HG03175 (cell line): ENCODE results near the gene LRIT2.
"Not testable (repeated sequence)": the region's sequence is repeated elsewhere in the genome, so short reads cannot be mapped to it uniquely, and the experiment has no call there.

ENCODE experiments used
- ATAC-seq: cut with Tn5 transposase; IDR thresholded peaks from one replicate; pipeline ENCODE4 v1.9.1; 2021; ENCODE audit warnings: mild to moderate bottlenecking, moderate library complexity; ENCODE audit not compliant: unreplicated experiment

Gene LRIT2

DNA sequence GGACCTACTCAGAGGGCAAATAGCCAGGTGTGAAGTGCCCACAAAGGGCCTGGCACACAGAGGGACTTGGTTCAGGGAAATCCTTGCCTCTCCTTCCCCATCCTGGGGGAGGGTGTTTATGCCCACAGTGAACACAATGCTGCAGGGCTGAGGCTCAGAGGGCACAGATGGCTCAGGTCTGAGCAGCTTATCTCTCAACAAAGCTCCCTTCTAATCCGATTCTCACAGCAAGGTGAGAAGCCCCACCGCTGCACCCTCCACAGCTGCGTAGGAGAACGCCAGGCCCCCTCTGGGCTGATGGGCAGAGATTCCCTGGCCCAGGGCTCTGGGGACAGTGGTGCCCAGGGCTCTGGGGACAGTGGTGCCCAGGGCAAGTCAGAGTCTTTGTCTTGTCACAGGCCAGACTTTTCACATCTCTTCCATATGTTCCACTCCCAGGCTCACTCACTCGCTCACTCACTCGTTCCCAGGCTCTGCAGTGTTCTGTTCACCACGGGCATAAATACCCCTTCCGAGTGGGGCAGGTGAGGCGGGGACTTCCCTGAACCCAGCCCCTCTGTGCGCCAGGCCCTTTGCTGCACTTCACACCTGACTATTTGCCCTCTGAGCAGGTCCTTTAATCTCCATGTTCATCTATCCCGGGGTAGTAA is 39.7 kb downstream of the LRIT2 start:
- ATAC-seq, result no peak

DNA sequence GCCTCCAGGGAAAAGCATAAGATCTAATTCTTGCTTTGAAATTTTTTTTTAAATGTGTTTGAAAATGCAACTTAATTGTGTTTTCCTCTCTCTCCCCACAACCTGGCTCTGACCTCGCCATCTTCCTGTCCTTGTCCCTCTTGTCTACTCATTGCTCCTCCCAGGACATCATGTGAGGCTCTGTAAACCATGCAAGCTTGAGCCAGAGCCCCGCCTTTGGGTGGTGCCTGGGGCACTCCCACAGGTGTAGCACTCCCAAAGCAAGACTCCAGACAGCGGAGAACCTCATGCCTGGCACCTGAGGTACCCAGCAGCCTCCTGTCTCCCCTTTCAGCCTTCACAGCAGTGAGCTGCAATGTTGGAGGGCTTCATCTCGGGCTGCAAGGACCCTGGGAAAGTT is 40.8 kb downstream of the LRIT2 start:
- ATAC-seq, result no peak

DNA sequence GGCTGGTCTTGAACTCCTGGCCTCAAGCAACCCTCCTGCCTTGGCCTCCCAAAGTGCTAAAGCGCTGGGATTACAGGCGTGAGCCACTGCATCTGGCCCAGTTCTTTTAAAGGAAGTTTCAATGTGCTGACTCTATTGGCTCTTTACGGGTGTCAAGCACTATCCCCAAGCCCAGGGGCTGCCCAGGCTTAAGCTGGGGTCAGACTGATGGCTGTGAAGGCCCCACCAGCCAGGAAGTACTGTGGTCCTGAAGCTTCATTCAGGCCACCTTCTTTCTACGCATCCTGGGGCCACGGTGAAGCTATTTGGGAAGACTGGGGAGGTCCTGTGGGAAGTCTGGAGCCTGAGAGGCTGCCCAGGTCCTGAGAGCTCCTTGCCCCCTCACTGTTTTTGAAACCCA is 43.7 kb downstream of the LRIT2 start:
- no peak for ATAC-seq

DNA sequence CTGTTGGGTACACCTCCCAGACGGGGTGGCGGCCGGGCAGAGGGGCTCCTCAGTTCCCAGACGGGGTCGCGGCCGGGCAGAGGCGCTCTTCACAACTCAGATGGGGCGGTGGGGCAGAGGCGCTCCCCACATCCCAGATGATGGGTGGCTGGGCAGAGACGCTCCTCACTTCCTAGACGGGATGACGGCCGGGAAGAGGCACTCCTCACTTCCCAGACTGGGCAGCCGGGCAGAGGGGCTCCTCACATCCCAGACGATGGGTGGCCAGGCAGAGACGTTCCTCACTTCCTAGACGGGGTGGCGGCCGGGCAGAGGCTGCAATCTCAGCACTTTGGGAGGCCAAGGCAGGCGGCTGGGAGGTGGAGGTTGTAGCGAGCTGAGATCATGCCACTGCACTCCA is 45.0 kb downstream of the LRIT2 start:
- not testable (repeated sequence) for ATAC-seq

DNA sequence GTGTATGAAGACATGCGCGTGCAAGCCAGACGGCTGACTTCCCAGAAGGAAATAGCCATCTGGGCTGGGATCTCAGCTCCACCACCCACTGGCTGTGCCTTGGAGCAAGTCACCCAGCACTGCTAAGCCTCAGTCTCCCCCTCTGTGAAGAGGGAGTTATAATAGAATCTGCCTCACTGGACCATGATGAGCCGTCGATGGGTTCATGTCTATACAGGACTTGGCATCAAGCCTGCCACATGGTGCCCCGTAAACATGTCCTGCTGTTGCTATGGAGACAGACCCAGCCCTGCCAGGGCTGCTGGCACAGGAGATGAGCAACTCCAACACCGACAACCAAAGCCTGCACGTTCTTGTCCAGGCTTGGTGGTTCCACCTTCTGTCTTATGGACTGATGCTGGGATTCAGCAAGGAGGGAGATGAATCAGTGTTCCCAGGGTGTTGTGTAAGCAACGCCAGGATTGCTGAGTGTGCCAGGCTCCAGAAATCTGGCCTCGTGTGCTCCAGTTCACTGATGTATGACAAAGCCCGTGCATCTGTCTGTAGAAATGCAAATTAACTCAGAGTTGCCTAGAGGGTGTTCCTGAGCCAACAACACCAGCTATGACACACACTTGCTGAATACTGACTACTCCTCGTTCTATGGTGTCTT is 46.2 kb downstream of the LRIT2 start:
- peak; percentile 90 for ATAC-seq

DNA sequence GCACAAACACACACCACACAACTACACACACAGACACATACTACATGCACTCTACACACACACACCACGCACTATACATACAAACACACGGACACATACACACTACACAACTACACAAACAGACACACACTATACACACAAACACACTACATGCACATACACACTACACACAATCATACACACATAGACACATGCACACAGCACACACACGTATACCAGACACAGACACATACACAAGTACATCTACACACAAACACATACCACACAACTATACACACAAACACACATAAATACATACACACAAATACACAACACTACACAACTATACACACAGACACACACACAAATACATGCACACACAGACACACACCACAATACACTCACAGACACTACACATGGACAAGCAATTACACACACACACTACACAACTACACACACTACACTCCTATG is 47.2 kb downstream of the LRIT2 start:
- no peak for ATAC-seq

DNA sequence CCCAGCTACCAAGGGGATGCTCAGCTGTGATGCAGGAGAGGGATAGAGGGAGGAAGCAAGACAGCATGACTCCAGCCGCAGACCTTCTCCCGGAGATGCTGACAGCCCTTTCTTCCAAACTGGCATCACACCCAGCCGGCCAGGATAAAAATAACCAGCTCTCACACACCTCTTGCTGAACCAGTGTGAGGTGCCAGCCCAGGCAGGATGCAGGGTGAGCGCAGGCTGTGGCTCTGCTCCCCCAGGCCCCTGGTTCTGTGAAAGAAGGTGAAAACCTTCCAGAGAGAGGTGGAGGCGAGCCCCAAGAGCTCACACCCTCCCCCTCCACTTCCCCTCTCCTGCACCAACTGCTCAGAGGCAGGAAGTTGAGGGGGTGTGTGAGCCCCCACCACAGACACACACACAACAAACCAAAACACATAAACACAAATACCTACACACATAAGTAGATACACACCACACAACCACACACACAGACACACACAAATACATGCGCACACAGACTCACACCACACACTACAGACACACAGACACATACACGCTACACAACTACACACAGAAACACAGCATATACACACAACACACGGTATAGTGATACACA is 47.7 kb downstream of the LRIT2 start:
- peak; percentile 49 for ATAC-seq

DNA sequence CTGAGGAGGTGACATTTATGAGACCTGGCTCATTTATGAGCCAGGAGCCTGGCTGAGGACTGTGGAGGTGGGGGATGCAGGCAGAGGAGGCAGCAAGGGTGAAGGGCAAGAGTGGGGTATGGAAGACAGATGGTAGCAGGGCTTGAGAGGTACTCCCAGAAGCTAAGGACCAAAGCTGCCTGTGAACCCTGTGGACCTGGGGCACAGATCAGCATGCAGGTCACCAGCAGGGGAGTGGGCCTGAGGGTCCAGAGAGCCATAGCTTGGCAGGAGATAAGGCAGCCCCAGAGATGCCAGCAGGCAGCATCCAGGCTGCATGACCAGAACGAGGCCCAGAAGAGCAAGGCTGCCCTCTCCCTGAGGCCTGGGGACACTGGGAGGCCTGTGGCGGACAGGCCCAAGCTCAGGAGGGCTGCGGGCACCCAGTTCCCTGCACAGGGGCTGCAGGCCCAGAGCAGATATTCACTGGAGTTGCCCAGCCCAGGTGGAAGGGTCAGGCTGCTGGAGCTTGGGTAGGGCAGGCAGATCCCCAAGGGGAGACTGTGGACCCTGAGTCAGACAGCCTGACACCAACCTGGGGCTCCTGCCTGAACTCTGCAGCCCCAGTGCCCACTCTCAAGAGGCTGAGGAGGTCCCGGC is 48.4 kb downstream of the LRIT2 start:
- no peak for ATAC-seq

DNA sequence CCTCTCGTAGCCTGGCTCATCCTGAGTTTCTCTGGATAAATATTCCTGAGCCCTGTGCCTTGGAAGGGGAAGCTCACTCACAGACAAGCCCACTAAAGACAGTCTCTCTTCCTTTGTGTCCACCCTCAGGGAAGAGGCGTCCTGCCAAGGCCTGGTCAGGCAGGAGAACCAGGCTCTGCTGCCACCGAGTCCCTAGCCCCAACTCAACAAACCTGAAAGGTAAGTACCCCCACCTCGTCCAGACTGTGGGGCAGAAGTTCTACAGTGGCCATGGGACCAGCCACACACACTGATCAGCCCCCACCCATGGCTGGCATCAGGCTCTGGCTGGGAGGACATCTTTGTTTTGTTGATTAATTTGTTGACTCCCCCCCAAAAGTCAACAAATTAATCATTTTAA is 49.0 kb downstream of the LRIT2 start:
- ATAC-seq, result no peak

DNA sequence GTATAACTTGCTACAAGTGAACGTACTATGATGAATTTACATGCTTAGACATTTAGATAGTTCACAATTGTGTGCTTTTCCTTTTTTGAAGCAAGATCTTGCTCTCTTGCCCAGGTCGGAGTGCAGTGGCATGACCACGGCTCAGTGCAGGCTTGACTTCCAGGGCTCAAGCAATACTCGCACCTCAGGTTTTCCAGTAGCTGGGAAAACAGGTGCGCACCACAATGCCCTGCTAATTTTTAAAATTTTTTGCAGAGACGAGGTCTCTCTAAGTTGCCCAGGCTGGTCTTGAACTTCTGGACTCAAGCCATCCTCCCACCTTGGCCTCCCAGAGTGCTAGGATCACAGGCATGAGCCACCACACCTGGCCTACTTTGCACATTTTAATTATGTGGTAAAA is 49.9 kb downstream of the LRIT2 start:
- no peak for ATAC-seq

DNA sequence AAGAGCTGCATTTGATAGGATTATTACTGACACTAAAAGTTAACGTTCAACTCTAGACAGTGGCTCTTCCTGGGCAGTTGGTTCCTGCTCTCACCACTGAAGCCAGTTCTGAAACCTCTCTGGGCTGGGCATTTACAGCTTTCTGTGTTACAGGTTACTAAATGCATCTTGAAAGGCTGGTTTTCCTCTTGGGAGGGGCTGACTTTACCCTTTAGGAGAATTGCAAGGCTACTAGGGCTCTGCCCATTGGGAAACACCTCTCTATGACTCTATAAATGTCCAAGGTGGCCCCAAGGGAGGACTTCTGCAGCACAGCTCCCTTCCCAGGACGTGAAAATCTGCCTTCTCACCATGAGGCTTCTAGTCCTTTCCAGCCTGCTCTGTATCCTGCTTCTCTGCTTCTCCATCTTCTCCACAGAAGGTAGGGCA is 51.8 kb downstream of the LRIT2 start, which contains the start of gene GPR15LG:
TSS of gene GPR15LG (plus strand) at position 301 of the 429 bp plus-strand sequence. CDS start at position 352, 51 bp downstream.
- ATAC-seq, result peak; percentile 25

DNA sequence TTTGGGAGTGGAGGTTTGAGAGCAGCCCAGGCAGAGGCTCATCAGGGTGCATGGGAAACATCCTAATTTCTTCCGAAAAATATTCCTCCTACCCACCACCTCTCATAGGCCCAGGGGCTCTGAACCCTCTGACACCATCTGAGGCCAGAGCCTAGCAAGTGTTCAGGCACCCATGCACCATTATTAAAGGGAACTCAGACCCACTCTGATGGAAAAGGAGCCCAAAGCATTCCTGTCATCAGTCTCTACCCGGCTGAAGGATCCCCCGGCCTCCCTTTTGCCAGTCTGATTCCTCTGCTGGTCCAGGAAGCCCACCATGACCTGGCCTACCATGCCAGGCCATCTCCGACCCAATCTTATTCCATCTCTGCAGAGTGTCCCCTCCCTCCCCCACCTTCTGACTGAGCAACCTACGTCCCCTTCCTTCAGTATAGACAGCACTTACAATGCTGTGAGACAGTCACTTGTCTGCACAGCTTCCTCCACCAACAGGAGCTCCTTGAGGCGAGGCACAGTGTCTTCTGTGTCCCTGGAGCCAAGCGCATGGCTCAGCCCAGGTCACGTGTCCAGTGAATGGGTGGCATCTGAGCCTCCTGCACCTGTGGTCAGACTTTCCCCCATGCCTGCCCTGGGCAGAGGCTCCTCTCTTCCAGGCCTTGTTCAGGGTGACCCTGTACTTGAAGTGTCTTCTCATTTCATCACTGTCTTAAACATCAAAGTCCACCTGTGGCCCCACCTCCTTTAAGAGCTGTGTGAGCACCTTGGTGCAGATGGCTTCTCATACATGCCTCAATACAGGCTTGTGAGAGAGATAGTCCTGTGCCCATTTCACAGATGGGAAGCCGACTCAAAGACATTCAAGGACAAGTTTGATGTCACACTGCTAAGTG is 52.6 kb downstream of the LRIT2 start:
- peak; percentile 57 for ATAC-seq

DNA sequence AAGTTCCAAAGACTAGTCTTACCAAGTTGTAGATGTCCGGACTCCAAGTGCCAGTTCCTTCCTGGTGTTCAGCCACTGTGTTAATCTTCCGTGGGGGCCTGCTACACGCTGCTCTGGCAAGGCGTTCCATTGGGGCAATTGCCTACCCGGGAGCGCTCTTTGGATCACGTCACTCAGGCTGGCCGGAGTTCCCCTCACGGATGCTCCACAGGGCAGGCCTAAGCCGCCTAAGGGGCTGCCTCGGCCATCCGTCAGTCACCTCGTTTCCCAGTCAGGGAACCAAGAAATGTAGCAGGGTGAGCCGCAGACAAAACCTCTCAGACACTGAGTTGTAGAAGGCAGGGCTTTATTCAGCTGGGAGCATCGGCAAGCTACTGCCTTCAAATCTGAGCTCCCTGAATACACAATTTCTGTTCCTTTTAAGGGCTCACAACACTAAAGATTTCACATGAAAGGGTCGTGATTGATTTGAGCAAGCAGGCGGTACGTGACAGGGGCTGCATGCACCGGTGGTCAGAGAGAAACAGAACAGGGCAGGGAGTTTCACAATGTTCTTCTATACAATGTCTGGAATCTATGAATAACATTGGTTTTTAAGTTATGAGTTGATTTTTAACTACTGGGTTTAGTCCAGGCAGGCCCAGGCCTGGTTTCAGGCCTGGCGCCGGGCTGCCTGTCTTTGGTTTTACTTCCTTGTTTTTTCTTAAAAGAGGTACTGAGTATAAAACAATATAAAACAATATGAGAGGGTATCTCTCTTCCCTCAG is 53.5 kb downstream of the LRIT2 start:
- ATAC-seq, result peak; percentile 32

DNA sequence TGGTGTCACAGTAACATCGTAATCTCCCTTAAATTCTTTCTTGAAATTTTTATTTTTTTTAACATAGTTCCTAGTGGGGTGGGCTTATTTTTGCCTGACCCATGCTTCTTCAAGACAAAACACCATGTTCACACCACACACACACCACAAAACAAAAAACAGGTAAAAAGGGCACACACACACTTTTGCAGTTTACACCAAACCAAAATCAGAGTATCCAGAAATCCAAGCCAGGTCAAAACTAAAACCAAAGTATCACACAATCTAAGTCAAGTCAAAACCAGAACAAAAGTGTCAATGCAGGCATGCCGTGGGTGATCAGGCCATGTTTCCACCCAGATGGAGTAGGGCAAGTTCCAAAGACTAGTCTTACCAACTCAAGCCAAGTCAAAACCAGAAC is 54.1 kb downstream of the LRIT2 start:
- not testable (repeated sequence) for ATAC-seq
